IMR-90 (cell line): ENCODE measurements around the gene CMIP. TPM values are rescaled to one million over a fixed set of nuclear protein-coding genes. Genes with fewer than 3 reads are reported as not detected.

ENCODE experiments used
- ATAC-seq: fragments of 200-7000 bp; cut with Tn5 transposase; 2 replicates; pipeline ENCODE4 v1.9.1; 2020; ENCODE audit warnings: low read depth, mild to moderate bottlenecking, moderate library complexity
- BruUV-seq: library from RNA; stranded (reverse); fragments of 400-500 nt; replicated peaks from 2 replicates; lab custom pipeline; 2021; lab: Mats Ljungman, UMichigan
- CTCF ChIA-PET: fragments of 300-600 bp; formaldehyde crosslinking; extraction: SDS; loops from one replicate; lab custom pipeline; 2021; ENCODE audit warnings: antibody characterized with exemption; lab: Yijun Ruan, JAX
- POLR2A ChIA-PET: fragments of 300-600 bp; sonication (Branson Sonifier 250); formaldehyde crosslinking; loops from one replicate; lab custom pipeline; 2022; ENCODE audit warnings: antibody characterized with exemption; ENCODE audit not compliant: unreplicated experiment; lab: Charles Lee
- DNase-seq: peaks from one replicate; pipeline ENCODE4 v3.0.0; 2013
- H2AFZ ChIP-seq: replicated peaks from 2 replicates; pipeline ENCODE3; 2013; ENCODE audit warnings: low read length, mild to moderate bottlenecking; ENCODE audit not compliant: poor library complexity
- H2AK5ac ChIP-seq: 2 replicates; pipeline ENCODE4 v1.6.1; 2013; ENCODE audit warnings: low read depth, low read length, inconsistent platforms
- H2AK9ac ChIP-seq: replicated peaks from 2 replicates; pipeline ENCODE3; 2013; ENCODE audit warnings: mild to moderate bottlenecking, low read depth, low read length, moderate library complexity; ENCODE audit not compliant: poor library complexity
- H2BK120ac ChIP-seq: 2 replicates; pipeline ENCODE4 v1.6.1; 2013; ENCODE audit warnings: low read depth, low read length, inconsistent platforms
- H2BK15ac ChIP-seq: 3 replicates; pipeline ENCODE4 v1.6.1; 2013; ENCODE audit warnings: low read depth, low read length, inconsistent platforms
- H2BK20ac ChIP-seq: 2 replicates; pipeline ENCODE4 v1.6.1; 2013; ENCODE audit warnings: low read depth, mild to moderate bottlenecking, inconsistent platforms, low read length, moderate library complexity
- H2BK5ac ChIP-seq: 2 replicates; pipeline ENCODE4 v1.6.1; 2013; ENCODE audit warnings: mild to moderate bottlenecking, low read depth, low read length, inconsistent platforms; ENCODE audit not compliant: poor library complexity, severe bottlenecking
- H3K14ac ChIP-seq: replicated peaks from 2 replicates; pipeline ENCODE4 v1.6.1; 2013; ENCODE audit warnings: low read depth, low read length, inconsistent platforms
- H3K18ac ChIP-seq: 2 replicates; pipeline ENCODE4 v1.6.1; 2013; ENCODE audit warnings: low read depth, low read length, control low read depth
- H3K23ac ChIP-seq: 2 replicates; pipeline ENCODE4 v1.6.1; 2013; ENCODE audit warnings: low read depth, low read length, inconsistent platforms
- H3K27ac ChIP-seq: 2 replicates; pipeline ENCODE4 v1.5.1; 2013; ENCODE audit warnings: mild to moderate bottlenecking, control low read depth, low read length; ENCODE audit not compliant: insufficient read depth
- H3K27me3 ChIP-seq: 2 replicates; pipeline ENCODE4 v1.6.1; 2013; ENCODE audit warnings: low read length; ENCODE audit not compliant: control insufficient read depth, insufficient read depth
- H3K36me3 ChIP-seq: 2 replicates; pipeline ENCODE4 v1.6.1; 2013; ENCODE audit warnings: low read length, mixed read lengths; ENCODE audit not compliant: control insufficient read depth, insufficient read depth
- H3K4ac ChIP-seq: 2 replicates; pipeline ENCODE4 v1.6.1; 2013; ENCODE audit warnings: low read depth, low read length, inconsistent platforms
- H3K4me1 ChIP-seq: 2 replicates; pipeline ENCODE4 v1.6.1; 2013; ENCODE audit warnings: low read length, mixed read lengths; ENCODE audit not compliant: control insufficient read depth, insufficient read depth
- H3K4me2 ChIP-seq: 2 replicates; pipeline ENCODE4 v1.6.1; 2013; ENCODE audit warnings: low read depth, mild to moderate bottlenecking, control low read depth, low read length, moderate library complexity
- H3K4me3 ChIP-seq: 2 replicates; pipeline ENCODE4 v1.5.1; 2013; ENCODE audit warnings: low read depth, mild to moderate bottlenecking, control low read depth, low read length, moderate library complexity; ENCODE audit not compliant: insufficient read depth
- H3K56ac ChIP-seq: 2 replicates; pipeline ENCODE4 v1.6.1; 2013; ENCODE audit warnings: low read length, inconsistent platforms; ENCODE audit not compliant: insufficient read depth; ENCODE audit errors: extremely low read depth
- H3K79me1 ChIP-seq, 2 experiments: 2 replicates each; pipeline ENCODE4 v1.6.1; 2013; ENCODE audit warnings: low read length in 2 of 2, inconsistent platforms in 1 of 2, low read depth in 1 of 2
- H3K9ac ChIP-seq: 2 replicates; pipeline ENCODE4 v1.6.1; 2013; ENCODE audit warnings: low read depth, low read length, control low read depth
- H3K9me1 ChIP-seq: 2 replicates; pipeline ENCODE4 v1.6.1; 2013; ENCODE audit warnings: low read length, inconsistent platforms; ENCODE audit not compliant: insufficient read depth
- H3K9me3 ChIP-seq: 2 replicates; pipeline ENCODE4 v1.6.1; 2013; ENCODE audit warnings: low read length; ENCODE audit not compliant: control insufficient read depth, insufficient read depth
- H4K20me1 ChIP-seq: 2 replicates; pipeline ENCODE4 v1.6.1; 2013; ENCODE audit warnings: low read length, inconsistent platforms; ENCODE audit not compliant: insufficient read depth
- H4K5ac ChIP-seq: 2 replicates; pipeline ENCODE4 v1.6.1; 2013; ENCODE audit warnings: mild to moderate bottlenecking, low read depth, low read length, control low read depth
- H4K8ac ChIP-seq, 2 experiments: 2 replicates each; pipeline ENCODE4 v1.6.1; 2013; ENCODE audit warnings: low read depth in 2 of 2, low read length in 2 of 2, control low read depth in 1 of 2, inconsistent platforms in 1 of 2
- H4K91ac ChIP-seq: 2 replicates; pipeline ENCODE4 v1.6.1; 2013; ENCODE audit warnings: low read depth, low read length, inconsistent platforms; ENCODE audit not compliant: insufficient read depth
- BHLHE40 ChIP-seq: fragments of 150-350 bp; IDR thresholded peaks from 2 replicates; pipeline ENCODE4 v1.6.1; 2016; ENCODE audit warnings: mild to moderate bottlenecking, low read depth, low read length
- MXI1 ChIP-seq: IDR thresholded peaks from 2 replicates; pipeline ENCODE4 v1.6.1; 2012; ENCODE audit warnings: low read depth, mild to moderate bottlenecking, low read length, moderate library complexity, borderline replicate concordance
- POLR2A ChIP-seq: IDR thresholded peaks from 2 replicates; pipeline ENCODE4 v1.6.1; 2012; ENCODE audit warnings: mild to moderate bottlenecking, low read depth, low read length
- WGBS, 2 experiments: methylation state at CpG; one replicate each; pipeline versions ENCODE4 v1.1.5 to v1.1.7; 2013; ENCODE audit warnings: missing lambda C conversion rate in 2 of 2; ENCODE audit not compliant: insufficient read length in 1 of 2; ENCODE audit errors: extremely low coverage in 2 of 2; 5-methylcytosine and 5-hydroxymethylcytosine counted together
- dilution Hi-C: fragments of 300-500 bp; cut with HindIII; formaldehyde crosslinking; loops from one replicate; pipeline ENCODE4 v1.14.3; 2018; ENCODE audit warnings: low sequenced_read_pairs; ENCODE audit not compliant: unreplicated experiment
- in situ Hi-C: fragments of 300-500 bp; cut with MboI; formaldehyde crosslinking; loops from 3 replicates; pipeline ENCODE4 v1.14.3; 2019; ENCODE audit warnings: low sequenced_read_pairs, inconsistent platforms, mixed read lengths
- intact Hi-C: fragments of 100-400 bp; cut with micrococcal nuclease; formaldehyde crosslinking; loops from 2 replicates; pipeline ENCODE4 v1.10.0; 2022
- polyA plus RNA-seq, 3 experiments: library from polyadenylated mRNA; depleted of rRNA; stranded (reverse); fragments of >200 nt; gene quantifications; 2 replicates each; pipeline ENCODE4 v1.2.3, GENCODE V29; 2012; ENCODE audit warnings: low replicate concordance in 1 of 3
- total RNA-seq: library from RNA; depleted of rRNA; stranded (reverse); fragments of >200 nt; gene quantifications from 2 replicates; pipeline ENCODE4 v1.2.3, GENCODE V29; 2012

Gene CMIP
- total and polyA plus RNA-seq, 2 of the 4 experiments (the other 2 are of a cell fraction): 3.2 to 11.6 TPM

DNA sequence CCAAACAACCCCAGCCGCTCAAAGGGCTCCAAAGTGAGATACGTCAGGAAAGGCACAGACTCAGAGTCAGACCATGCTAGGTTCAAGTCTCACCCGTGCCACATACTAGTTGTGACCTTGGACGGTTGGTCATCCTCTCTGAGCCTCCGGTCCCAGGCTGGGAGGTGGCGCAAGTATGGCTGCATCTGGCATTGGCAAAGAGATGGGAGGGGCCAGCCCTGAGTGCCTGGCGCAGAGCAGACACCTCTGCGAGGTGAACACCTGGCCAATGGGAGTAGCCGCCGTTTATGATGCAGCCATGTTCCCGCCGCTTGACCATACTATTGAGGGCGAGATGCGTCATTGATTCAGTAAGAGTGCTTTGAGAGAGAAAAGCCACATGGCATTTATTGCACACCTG lies 236.7 kb downstream of the CMIP start:
- Histone ChIP-seq H2AK9ac (no peak overlapping the region), H3K23ac (no peak overlapping the region), H4K20me1 (peaks cover 57% of the 10 kb centered on the region), H3K18ac (no peak overlapping the region), H4K5ac (no peak overlapping the region), H3K4me3 (no peak overlapping the region), H2AK5ac (no peak overlapping the region), H3K36me3 (peaks cover 24% of the 10 kb centered on the region), H2BK20ac (no peak overlapping the region), H2BK5ac (no peak overlapping the region), H2BK15ac (no peak overlapping the region), H2BK120ac (no peak overlapping the region), H3K4me1 (no peaks in the 10 kb centered on the region), H2AFZ (no peak overlapping the region), H4K8ac (no peak overlapping the region), H3K27ac (no peak overlapping the region), H3K9me3 (no peaks in the 10 kb centered on the region), H4K91ac (no peak overlapping the region), H3K79me1 (peaks cover 0 to 5% of the 10 kb centered on the region in 2 experiments; a peak in 1 of 4 replicates), H3K9me1 (no peaks in the 10 kb centered on the region; the same call in 1 of the 2 replicates), H3K14ac (no peak overlapping the region), H3K4me2 (no peak overlapping the region), H3K4ac (no peak overlapping the region), H3K27me3 (no peaks in the 10 kb centered on the region), H3K56ac (no peak overlapping the region), H3K9ac (no peak overlapping the region)
- BruUV-seq: no TSS peak
- TF ChIP-seq BHLHE40 (no peak), POLR2A (no peak), MXI1 (no peak)
- intact Hi-C loops (no loop called here), in situ Hi-C loops (no loop called here), dilution Hi-C loops (no loop called here)
- ChIA-PET POLR2A (no interaction called here), CTCF (no interaction called here)
- WGBS, 2 experiments: 100% methylated on average over 9 of the region's 14 CpGs; no CpG with 5 or more reads in 1 of the 2 experiments
- no peak for ATAC-seq
- DNase-seq: no peak
